Breast epithelium (tissue), 3 donors: ENCODE measurements around the gene DAB2IP.

Experiments used
- POLR2A ChIP-seq: fragments of 450-650 bp; IDR thresholded peaks from one replicate; pipeline ENCODE4 v1.6.1; 2016; ENCODE audit warnings: antibody characterized with exemption, mild to moderate bottlenecking, moderate library complexity
- POLR2AphosphoS5 ChIP-seq, 3 donors: sonication (generic); formaldehyde crosslinking; IDR thresholded peaks; one replicate each; pipeline ENCODE4 v1.6.1; 2017; ENCODE audit warnings: antibody characterized with exemption in 3 of 3
- TF ChIP-seq, protein P1 (sequence below), 3 donors: fragments of 450-650 bp; IDR thresholded peaks; one replicate each; pipeline ENCODE4 v1.5.1; 2016 to 2017; ENCODE audit warnings: antibody characterized with exemption in 3 of 3, mild to moderate bottlenecking in 3 of 3, moderate library complexity in 3 of 3

DNA sequence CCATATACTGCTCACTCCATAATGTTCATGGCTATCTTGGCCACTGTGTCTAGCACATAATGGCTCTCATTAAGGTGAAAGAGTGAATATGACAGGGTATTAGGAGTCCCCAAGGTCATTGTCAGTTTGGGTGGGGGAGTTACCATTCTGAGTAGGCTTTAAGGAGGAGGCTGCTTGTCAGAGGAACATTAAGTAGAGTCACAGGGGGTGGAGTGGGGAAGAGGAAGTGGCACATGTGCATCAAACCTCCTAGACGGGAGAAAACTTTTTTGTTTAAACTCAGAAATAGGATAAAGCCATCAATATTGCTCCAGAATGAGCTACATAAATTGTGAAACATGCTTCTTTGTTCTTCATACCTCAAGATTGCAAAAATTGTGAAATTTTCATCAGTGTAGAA, 45.5 kb downstream of the DAB2IP start:
- TF ChIP-seq POLR2AphosphoS5 (IDR thresholded peaks at IDR 0.05) (no peak), POLR2A (no peak)
- TF ChIP-seq, protein P1, sequence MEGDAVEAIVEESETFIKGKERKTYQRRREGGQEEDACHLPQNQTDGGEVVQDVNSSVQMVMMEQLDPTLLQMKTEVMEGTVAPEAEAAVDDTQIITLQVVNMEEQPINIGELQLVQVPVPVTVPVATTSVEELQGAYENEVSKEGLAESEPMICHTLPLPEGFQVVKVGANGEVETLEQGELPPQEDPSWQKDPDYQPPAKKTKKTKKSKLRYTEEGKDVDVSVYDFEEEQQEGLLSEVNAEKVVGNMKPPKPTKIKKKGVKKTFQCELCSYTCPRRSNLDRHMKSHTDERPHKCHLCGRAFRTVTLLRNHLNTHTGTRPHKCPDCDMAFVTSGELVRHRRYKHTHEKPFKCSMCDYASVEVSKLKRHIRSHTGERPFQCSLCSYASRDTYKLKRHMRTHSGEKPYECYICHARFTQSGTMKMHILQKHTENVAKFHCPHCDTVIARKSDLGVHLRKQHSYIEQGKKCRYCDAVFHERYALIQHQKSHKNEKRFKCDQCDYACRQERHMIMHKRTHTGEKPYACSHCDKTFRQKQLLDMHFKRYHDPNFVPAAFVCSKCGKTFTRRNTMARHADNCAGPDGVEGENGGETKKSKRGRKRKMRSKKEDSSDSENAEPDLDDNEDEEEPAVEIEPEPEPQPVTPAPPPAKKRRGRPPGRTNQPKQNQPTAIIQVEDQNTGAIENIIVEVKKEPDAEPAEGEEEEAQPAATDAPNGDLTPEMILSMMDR (IDR thresholded peaks at IDR 0.05), result no peak
